Mesothelial cell of epicardium (in vitro differentiated cells): Measurements from ENCODE around the gene WDR74. TPM values are rescaled to one million over a fixed set of nuclear protein-coding genes. Genes with fewer than 3 reads are reported as not detected.

Source experiments
- DNase-seq, 2 experiments: peaks; one replicate each; pipeline ENCODE4 v3.0.0; 2021; ENCODE audit warnings: low spot score in 2 of 2; ENCODE audit not compliant: unreplicated experiment in 2 of 2
- H3K27ac Mint-ChIP-seq: 2 replicates; pipeline ENCODE4 v1.8.0; 2021; ENCODE audit warnings: mixed read lengths
- H3K27me3 Mint-ChIP-seq: 2 replicates; pipeline ENCODE4 v1.8.0; 2021; ENCODE audit warnings: low read depth, mixed read lengths
- H3K36me3 Mint-ChIP-seq: 2 replicates; pipeline ENCODE4 v1.8.0; 2021; ENCODE audit warnings: mixed read lengths
- H3K4me1 Mint-ChIP-seq: 2 replicates; pipeline ENCODE4 v1.8.0; 2021; ENCODE audit warnings: mixed read lengths
- H3K4me3 Mint-ChIP-seq: 2 replicates; pipeline ENCODE4 v1.8.0; 2021; ENCODE audit warnings: mild to moderate bottlenecking, moderate library complexity, mixed read lengths
- H3K9me3 Mint-ChIP-seq: 2 replicates; pipeline ENCODE4 v1.8.0; 2021; ENCODE audit warnings: mixed read lengths
- CTCF ChIP-seq: fragments of 200-600 bp; sonication (generic); IDR thresholded peaks from one replicate; pipeline ENCODE4 v1.5.0; 2021; ENCODE audit warnings: antibody characterized with exemption; ENCODE audit not compliant: unreplicated experiment
- total RNA-seq: library from RNA; stranded (reverse); gene quantifications from 3 replicates; pipeline ENCODE4 v1.2.1, GENCODE V29; 2021

Gene WDR74
- total RNA-seq, 1 donor from 2014 or later: 63.7 TPM

DNA sequence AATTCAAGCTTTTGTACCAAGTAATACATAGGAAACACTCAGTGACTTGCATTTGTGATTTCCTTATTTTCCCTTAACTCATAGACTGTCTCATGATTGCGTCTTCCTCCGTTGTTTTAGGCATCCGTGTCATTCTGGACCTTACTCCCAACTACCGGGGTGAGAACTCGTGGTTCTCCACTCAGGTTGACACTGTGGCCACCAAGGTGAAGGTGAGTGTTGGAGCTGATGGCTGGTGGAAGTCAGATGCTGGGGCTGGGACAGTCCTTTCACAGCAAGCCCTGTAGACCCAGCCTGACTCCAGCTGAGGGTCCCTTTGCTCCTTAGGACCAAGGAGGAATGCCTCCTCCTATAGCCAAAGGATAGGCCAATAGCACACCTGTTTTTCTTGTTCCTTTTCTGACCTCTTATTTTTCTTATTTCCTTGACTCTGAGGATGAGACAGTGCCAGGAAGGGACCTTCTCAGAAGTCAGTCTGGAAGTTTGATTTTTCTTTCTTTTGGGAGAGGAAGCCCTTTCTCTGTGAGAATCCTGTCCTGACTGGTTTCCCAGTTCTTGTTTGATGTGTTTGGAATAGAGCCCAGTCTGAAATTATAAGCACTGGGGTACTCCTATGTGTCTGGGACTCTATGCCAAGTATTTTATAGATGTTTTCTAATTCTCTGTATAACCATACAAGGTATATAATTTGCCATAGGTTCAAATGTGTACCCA, 43.6 kb upstream of the WDR74 start:
- peak overlapping the region; percentile 99 for H3K4me3 Mint-ChIP-seq
- H3K27ac Mint-ChIP-seq: peak overlapping the region; percentile 100
- H3K4me1 Mint-ChIP-seq: peaks cover 55% of the 10 kb centered on the region
- H3K27me3 Mint-ChIP-seq: no peaks in the 10 kb centered on the region
- H3K9me3 Mint-ChIP-seq: no peaks in the 10 kb centered on the region
- DNase-seq: no peak
- H3K36me3 Mint-ChIP-seq: peaks cover 26% of the 10 kb centered on the region
- no peak for TF ChIP-seq CTCF

GRCh38 chr11:62882431-62882749, 43.0 kb upstream of the WDR74 start:
- Mint-ChIP-seq H3K27me3 (no peaks in the 10 kb centered on the region), H3K9me3 (no peaks in the 10 kb centered on the region), H3K4me3 (peak overlapping the region; percentile 99), H3K4me1 (peaks cover 55% of the 10 kb centered on the region), H3K36me3 (peaks cover 27% of the 10 kb centered on the region), H3K27ac (peak overlapping the region; percentile 100)
- no peak for DNase-seq
- no peak for TF ChIP-seq CTCF

DNA sequence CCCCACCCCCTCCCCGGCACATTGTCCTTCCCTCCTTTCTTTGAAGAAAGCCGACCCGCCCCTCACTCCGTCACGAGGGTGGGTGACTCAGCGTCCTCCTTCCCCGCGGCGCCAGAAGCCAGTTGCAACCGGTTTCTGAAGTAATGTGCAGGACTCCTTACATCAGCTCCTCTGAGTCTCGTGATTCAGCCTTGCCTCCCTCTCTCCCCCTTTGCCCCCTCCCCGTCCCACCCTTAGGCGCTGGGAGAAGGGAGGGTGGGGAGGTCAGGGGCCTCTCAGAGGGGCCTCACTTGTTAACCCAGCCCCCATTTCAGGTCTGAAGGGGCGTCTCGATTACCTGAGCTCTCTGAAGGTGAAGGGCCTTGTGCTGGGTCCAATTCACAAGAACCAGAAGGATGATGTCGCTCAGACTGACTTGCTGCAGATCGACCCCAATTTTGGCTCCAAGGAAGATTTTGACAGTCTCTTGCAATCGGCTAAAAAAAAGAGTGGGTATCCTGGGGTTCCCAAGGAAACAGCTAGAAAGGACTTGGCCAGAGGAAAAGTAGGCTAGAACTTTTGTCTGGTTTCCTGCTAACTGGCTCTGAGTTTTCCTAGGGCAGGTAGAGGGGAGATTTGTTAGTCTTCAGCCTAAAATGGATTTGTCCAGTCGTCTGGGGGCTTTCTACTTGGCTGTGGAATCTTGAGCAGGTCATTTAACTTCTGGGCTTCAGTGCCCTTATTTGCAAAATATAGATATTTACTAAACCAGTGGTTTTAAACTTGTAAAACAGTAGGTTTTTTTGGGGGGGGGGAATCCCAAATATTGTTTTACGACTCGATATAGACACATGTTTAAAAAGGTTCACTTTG, 42.4 kb upstream of the WDR74 start:
- Mint-ChIP-seq H3K36me3 (peaks cover 27% of the 10 kb centered on the region), H3K4me3 (peak overlapping the region; percentile 99), H3K27me3 (no peaks in the 10 kb centered on the region), H3K27ac (peak overlapping the region; percentile 100), H3K9me3 (no peaks in the 10 kb centered on the region), H3K4me1 (peaks cover 51% of the 10 kb centered on the region)
- DNase-seq: peak; percentile 86 to 91
- TF ChIP-seq CTCF: no peak

DNA sequence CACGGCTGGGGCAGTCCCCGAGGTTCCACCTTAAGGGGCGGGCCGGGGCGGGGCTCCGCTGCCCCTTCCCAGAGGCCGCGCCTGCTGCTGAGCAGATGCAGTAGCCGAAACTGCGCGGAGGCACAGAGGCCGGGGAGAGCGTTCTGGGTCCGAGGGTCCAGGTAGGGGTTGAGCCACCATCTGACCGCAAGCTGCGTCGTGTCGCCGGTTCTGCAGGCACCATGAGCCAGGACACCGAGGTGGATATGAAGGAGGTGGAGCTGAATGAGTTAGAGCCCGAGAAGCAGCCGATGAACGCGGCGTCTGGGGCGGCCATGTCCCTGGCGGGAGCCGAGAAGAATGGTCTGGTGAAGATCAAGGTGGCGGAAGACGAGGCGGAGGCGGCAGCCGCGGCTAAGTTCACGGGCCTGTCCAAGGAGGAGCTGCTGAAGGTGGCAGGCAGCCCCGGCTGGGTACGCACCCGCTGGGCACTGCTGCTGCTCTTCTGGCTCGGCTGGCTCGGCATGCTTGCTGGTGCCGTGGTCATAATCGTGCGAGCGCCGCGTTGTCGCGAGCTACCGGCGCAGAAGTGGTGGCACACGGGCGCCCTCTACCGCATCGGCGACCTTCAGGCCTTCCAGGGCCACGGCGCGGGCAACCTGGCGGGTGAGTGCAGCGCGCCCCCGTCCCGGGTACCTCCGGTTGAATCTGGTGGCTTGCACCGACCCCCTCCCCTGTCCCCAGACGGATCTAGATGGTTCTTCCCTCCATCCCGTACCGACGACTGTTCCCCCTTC, 41.6 kb upstream of the WDR74 start, which contains the start of gene SLC3A2:
Gene SLC3A2, plus strand, starts transcription at position 94 of the 776 bp plus-strand sequence. Its CDS starts 128 bp downstream, at position 222.
- H3K4me1 Mint-ChIP-seq: peaks cover 51% of the 10 kb centered on the region
- peaks cover 27% of the 10 kb centered on the region for H3K36me3 Mint-ChIP-seq
- H3K9me3 Mint-ChIP-seq: no peaks in the 10 kb centered on the region
- H3K27me3 Mint-ChIP-seq: no peaks in the 10 kb centered on the region
- TF ChIP-seq CTCF: peak; percentile 58
- DNase-seq: peak; percentile 71 to 83
- H3K4me3 Mint-ChIP-seq: peak within 1 kb of the TSS; percentile 99
- H3K27ac Mint-ChIP-seq: peak within 1 kb of the TSS; percentile 100

DNA sequence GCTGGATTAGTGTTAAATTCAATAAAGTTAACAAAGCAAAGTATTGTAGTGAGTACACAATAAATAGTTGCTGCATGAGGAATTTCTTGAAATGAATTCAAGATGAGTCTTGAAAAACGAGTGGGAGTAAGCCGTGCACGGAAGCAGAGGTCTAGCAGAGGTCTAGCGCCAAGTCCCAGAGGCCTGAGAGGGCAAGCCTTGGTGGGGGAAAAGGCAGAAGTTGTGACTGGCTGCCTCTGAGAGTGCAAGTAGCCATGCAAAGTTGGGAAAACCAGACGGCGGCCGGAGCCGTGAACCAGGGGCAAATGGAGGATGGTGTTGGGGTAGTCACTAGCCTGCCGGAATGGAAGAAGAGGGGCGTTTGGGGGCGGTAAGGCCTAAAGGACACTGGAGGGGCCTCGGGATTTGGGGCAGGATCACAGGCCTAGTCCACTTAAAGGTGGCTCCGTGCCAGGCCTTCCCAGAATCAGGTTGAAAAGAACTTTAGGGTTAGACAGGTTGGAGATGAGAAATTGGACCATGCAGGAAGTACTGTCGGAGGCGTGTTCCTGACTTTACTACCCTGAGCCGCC, 40.9 kb upstream of the WDR74 start:
- Mint-ChIP-seq H3K27me3 (no peaks in the 10 kb centered on the region), H3K27ac (peak overlapping the region; percentile 100), H3K9me3 (no peaks in the 10 kb centered on the region), H3K4me3 (peak overlapping the region; percentile 99), H3K36me3 (peaks cover 22% of the 10 kb centered on the region), H3K4me1 (peaks cover 45% of the 10 kb centered on the region)
- no peak for DNase-seq
- TF ChIP-seq CTCF: no peak
